ENCODE results near the gene ABCC1.

ABCC1 gene

DNA sequence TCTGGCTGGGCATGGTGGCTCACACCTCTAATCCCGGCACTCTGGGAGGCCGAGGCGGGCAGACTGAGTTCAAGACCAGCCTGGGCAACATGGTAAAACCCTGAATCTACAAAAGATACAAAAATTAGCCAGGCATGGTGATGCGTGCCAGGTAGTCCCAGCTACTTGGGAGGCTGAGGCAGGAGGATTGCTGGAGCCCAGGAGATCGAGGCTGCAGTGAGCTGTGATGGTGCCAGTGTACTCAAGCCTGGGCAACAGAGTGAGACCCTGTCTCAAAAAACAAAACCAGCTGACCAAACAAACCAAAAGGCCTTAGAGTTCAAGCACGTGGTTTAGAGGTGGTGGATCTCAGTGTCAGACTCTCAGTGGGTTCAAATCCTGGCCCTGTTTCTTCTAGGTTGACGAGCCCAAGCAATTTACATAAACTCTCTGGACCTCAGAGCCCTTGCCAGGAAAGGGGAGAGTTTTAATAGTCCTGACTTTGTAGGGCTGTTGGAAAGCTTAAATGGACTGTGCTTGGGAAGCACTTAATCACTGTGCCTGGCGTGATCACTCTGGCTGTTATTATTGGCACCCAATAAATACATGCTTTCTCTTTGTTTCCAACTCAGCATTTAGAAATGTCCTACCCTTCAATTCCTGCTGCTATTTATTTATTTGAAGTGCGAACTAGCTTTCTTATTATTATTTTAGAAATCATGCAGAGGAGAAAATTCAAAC, 44.7 kb downstream of the ABCC1 start:
- no peak for DNase-seq (ENCODE audit: low read depth)

- DNase-seq (ENCODE audit: low read depth), result no peak
These were observed 47.2 kb downstream of the ABCC1 start for GRCh38 chr16:15996432-15997109.

DNA sequence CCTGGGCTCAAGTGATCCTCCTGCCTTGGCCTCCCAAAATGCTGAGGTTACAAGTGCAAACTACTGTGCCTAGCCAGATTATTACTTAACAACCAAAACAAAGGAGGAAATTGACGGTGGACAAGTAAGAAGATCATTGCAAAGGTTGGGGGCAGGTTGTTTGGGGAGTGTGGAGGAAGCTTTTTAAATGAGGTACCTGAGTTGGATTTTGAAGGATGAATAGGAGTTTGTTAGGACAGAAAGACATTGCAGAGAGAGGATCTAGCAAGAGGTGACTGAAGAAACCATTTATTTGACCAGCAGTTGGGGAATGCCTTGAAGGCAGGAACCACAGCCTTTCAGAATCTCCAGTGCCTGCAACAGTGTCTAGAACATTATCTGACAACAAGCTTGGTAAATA, 51.3 kb downstream of the ABCC1 start:
- DNase-seq (ENCODE audit: low read depth), result no peak

- no peak for DNase-seq (ENCODE audit: low read depth)
These were observed 52.3 kb downstream of the ABCC1 start for GRCh38 chr16:16001596-16002255.

DNA sequence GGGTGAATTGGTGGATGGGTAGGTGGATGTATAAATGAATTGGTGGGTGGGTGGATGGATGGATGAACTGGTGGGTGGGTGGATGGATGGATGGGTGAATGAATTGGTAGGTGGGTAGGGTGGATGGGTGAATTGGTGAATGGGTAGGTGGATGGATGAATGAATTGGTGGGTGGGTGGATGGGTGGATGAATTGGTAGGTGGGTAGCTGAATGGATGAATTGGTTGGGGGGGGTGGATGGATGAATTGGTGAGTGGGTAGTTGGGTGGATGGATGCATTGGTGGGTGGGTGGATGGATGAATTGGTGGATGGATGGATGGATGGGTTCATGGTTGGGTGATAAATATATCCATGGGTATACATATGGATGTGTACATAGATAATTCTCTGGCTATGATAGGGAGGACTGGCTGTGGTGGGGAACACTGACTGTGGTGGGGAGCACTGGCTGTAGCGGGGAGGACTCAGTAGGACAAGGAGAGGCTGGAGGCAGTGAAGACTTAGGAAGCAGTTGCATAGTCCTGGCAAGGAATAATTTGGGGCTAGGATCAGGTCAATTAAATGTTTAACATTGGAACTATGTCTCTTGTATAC, 54.4 kb downstream of the ABCC1 start:
- no peak for DNase-seq (ENCODE audit: low read depth)

DNA sequence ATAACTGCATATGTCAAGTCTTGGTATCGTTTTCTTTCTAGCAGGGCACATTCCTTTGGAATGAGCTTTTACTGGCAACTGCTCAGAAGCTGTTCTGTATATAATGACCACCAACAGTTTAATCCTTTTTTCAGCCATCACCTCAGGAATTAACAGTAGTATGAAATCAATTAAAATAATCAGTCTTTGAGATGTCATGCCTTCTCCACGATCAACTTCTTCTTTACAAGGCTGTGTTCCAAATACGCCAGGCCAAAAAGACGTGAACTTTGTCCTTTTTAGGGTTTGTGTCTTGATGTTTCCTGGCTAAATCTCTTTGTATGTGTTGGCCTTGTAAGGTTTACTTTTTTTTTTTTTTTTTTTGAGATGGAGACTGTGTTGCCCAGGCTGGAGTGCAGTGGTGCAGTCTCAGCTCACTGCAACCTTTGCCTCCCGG, 54.9 kb downstream of the ABCC1 start:
- no peak for DNase-seq (ENCODE audit: low read depth)

DNA sequence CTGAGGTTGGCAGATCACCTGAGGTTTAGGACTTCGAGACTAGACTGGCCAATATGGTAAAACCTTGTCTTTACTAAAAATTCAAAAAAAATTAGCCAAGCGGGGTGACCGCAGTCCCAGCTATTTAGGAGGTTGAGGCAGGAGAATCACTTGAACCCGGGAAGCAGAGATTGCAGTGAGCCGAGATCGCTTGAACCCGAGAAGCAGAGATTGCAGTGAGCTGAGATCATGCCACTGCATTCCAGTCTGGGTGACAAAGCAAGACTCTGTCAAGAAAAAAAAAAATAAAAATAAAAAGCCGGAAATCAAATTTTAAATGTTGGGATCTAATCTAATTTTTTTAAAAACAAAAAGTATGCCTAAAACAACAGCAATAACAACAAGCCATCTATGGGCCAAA, 56.3 kb downstream of the ABCC1 start:
- DNase-seq (ENCODE audit: low read depth), result no peak

- no peak for DNase-seq (ENCODE audit: low read depth)
These were observed 57.2 kb downstream of the ABCC1 start for GRCh38 chr16:16006650-16007049.

DNA sequence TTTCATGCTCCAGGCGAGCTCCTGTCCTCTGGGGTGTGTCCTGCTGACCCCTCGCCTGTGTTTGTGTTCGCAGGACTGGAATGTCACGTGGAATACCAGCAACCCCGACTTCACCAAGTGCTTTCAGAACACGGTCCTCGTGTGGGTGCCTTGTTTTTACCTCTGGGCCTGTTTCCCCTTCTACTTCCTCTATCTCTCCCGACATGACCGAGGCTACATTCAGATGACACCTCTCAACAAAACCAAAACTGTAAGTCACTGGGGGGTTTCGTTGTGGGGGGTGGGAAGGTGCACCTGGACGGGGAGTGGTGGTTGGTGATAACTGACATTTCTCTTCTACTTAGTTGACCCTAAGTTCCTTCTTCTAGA, 58.3 kb downstream of the ABCC1 start:
- DNase-seq (ENCODE audit: low read depth), result no peak

DNA sequence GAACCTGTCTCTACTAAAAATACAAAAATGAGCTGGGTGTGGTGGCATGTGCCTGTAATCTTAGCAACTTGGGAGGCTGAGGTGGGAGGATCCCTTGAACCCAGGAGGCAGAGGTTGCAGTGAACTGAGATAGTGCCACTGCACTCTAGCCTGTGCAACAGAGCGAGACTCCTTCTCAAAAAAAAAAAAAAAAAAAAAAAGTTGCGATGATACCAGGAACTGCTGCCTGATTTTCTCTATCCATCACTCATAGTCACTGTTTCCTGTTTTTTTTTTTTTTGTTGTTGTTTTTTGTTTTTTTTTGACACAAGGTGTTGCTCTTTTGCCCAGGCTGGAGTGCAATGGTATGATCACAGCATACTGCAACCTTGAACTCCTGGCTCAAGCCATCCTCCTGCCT, 59.2 kb downstream of the ABCC1 start:
- DNase-seq (ENCODE audit: low read depth), result no peak

DNA sequence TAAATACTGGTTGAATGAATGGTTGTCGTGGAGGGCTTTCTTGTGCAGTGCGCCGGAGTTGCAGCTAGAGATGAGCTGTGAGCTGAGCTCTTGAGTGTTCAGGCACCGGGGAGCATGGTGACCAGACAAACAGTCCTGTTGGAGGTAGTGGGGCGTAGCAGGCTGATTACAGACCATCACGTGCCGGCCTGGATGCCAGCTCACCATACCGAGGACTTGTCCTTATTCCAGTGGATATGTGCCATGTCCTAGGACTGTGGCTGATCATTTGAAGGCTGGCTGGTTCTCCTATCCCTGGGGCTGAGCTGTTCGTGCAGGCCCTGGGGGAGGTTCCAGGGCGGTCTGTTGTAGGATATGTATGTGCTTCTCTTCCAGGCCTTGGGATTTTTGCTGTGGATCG, 60.0 kb downstream of the ABCC1 start:
- no peak for DNase-seq (ENCODE audit: low read depth)

DNA sequence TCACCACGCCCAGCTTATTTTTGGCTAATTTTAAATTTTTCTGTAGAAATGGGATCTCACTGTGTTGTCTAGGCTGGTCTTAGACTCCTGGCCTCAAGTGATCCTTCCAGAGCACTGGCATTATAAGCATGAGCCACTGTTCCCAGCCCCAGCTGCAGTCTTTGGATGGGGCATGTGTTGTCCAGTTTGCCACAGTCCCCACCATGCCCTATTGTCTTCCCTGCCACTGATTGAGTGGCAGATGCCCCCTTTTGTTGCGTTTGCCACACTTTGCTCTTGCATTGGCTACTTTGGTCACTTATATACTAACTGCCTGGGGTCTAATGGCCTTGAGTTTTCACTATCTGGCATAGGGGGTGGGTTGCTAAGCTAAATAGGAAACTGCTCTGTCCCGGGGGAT, 60.8 kb downstream of the ABCC1 start:
- DNase-seq (ENCODE audit: low read depth), result no peak

GRCh38 chr16:16012144-16012543, 62.7 kb downstream of the ABCC1 start:
- DNase-seq (ENCODE audit: low read depth), result no peak

DNA sequence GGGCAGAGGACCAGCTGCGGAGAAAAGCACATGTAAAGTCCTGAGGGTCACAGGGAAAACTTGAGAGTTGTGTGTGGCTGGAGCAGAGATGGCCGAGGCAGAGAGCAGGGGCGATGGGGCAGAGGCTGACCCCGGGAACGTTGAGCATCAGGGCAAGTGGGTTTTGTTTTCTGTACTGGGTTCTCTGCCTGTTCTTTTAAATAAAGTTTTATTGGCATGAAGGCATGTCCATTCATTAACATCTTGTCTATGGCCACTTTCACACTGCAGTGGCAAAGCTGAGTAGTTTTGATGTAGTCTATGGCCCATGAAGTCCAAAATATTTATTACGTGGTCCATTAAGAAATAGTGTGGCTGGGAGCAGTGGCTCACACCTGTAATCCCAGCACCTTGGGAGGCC, 64.4 kb downstream of the ABCC1 start:
- DNase-seq (ENCODE audit: low read depth), result no peak

GRCh38 chr16:16014329-16015224, 65.2 kb downstream of the ABCC1 start:
- DNase-seq (ENCODE audit: low read depth), result no peak

DNA sequence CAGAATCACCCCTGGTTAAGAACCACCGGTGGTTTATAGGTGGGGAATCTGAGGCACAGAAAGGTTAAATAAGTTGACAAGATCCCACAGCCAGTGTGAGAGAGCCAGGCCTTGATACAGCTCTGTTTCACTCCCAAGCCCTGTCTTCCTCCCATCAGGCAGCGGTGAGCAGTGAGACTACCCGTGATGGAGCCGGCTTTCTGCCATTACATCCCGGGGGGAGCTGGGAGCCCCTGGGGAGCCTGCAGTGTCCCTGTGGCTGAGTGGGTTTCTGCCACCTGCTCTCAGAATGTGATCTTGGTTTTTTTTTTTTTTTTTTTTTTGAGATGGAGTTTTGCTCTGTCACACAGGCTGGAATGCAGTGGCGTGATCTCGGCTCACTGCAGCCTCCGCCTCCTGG, 66.4 kb downstream of the ABCC1 start:
- DNase-seq (ENCODE audit: low read depth), result no peak

- no peak for DNase-seq (ENCODE audit: low read depth)
These were observed 67.1 kb downstream of the ABCC1 start for GRCh38 chr16:16016388-16016964.

GRCh38 chr16:16017812-16018211, 68.4 kb downstream of the ABCC1 start:
- DNase-seq (ENCODE audit: low read depth), result no peak

DNA sequence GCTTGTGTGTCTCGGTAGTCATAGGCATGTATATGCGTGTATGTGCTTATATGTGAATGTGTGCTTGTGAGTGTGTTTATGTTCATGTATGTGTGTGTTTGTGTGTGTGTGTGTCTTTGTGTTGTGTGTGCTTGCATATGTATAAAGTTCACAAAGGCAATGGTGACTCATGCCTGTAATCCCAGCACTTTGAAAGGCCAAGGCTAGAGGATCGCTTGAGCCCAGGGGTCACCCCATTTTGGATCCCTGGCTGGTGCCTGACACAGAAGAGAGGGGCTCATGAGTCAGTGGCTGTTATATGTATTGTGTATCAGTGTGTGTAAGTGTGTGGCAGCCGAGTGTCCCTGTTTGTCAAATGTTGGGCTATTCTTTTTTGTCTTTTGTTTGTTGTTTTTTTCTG, 69.3 kb downstream of the ABCC1 start:
- no peak for DNase-seq (ENCODE audit: low read depth)

- DNase-seq (ENCODE audit: low read depth), result no peak
These were observed 70.1 kb downstream of the ABCC1 start for GRCh38 chr16:16019488-16019887.

GRCh38 chr16:16020291-16020690, 70.9 kb downstream of the ABCC1 start:
- no peak for DNase-seq (ENCODE audit: low read depth)

GRCh38 chr16:16021020-16021419, 71.6 kb downstream of the ABCC1 start:
- DNase-seq (ENCODE audit: low read depth), result no peak
